WERI-Rb-1 (cell line): Measurements from ENCODE around the gene SELENOI.
"Not testable (repeated sequence)": the region's sequence is repeated elsewhere in the genome, so short reads cannot be mapped to it uniquely, and the experiment has no call there.

Experiments used
- DNase-seq: peaks from one replicate; pipeline ENCODE4 v3.0.0-alpha.2; 2020
- H3K27ac ChIP-seq: fragments of 250-450 bp; sonication (Bioruptor Pico); 2 replicates; pipeline ENCODE4 v1.5.1; 2020; ENCODE audit warnings: mild to moderate bottlenecking, moderate library complexity
- H3K27me3 ChIP-seq: fragments of 250-450 bp; sonication (Bioruptor Pico); 2 replicates; pipeline ENCODE4 v1.5.1; 2021; ENCODE audit warnings: mild to moderate bottlenecking, low read depth, moderate library complexity; ENCODE audit not compliant: insufficient read depth, severe bottlenecking
- H3K36me3 ChIP-seq: fragments of 250-450 bp; sonication (Bioruptor Pico); 2 replicates; pipeline ENCODE4 v1.5.1; 2020; ENCODE audit warnings: mild to moderate bottlenecking, moderate library complexity
- H3K4me3 ChIP-seq: 2 replicates; pipeline ENCODE4 v1.5.1; 2011; ENCODE audit warnings: low read depth, mild to moderate bottlenecking, control low read depth, low read length
- H3K9me3 ChIP-seq: fragments of 250-450 bp; sonication (Bioruptor Pico); 2 replicates; pipeline ENCODE4 v1.5.1; 2021; ENCODE audit warnings: mild to moderate bottlenecking, moderate library complexity; ENCODE audit not compliant: severe bottlenecking
- TF ChIP-seq, protein P1 (sequence below): IDR thresholded peaks from 2 replicates; pipeline ENCODE4 v1.5.1; 2011; ENCODE audit warnings: low read depth, mild to moderate bottlenecking, control low read depth, inconsistent platforms, low read length

SELENOI gene

DNA sequence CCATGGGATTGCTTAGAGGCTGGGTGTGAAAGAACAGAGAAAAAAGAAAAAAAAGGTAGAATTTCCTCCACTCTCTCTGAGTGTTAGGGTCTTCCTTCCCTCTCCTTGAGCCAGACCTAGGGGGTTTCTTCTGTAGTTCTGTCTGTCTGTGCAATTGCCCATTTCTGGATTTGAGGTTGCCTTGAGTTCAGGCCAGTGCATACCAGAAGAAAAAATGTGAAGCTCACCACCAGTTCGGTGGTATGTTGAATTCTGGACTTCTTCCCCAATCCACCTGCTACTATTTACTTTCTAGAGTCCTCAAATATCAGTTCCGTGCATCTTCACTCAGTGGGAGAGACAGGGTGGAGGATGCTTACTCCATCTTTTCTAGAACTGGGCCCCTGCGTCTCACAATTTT is 15.3 kb upstream of the SELENOI start:
- DNase-seq, result no peak

DNA sequence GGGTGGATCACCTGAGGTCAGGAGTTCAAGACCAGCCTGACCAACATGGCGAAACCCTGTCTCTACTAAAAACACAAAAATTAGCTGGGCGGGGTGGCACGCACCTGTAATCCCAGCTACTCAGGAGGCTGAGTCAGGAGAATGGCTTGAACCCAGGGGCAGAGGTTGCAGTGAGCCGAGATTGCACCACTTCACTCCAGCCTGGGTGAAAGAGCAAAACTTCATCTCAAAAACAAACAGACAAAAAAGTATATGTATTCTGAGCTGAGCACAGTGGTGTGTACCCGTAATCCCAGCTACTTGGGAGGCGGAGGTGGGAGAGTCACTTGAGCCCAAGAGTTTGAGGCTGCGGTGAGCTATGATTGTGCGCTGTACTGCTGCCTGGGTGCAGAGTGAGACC is 14.6 kb upstream of the SELENOI start:
- not testable (repeated sequence) for H3K27ac ChIP-seq, H3K9me3 ChIP-seq, H3K4me3 ChIP-seq, DNase-seq, H3K27me3 ChIP-seq, H3K36me3 ChIP-seq

More for the DNA sequence above, 15.3 kb upstream of the SELENOI start:
- no peaks in the 10 kb centered on the region for H3K27me3 ChIP-seq
- H3K36me3 ChIP-seq, result no peaks in the 10 kb centered on the region
- H3K4me3 ChIP-seq, result no peak overlapping the region
- TF ChIP-seq, protein P1, sequence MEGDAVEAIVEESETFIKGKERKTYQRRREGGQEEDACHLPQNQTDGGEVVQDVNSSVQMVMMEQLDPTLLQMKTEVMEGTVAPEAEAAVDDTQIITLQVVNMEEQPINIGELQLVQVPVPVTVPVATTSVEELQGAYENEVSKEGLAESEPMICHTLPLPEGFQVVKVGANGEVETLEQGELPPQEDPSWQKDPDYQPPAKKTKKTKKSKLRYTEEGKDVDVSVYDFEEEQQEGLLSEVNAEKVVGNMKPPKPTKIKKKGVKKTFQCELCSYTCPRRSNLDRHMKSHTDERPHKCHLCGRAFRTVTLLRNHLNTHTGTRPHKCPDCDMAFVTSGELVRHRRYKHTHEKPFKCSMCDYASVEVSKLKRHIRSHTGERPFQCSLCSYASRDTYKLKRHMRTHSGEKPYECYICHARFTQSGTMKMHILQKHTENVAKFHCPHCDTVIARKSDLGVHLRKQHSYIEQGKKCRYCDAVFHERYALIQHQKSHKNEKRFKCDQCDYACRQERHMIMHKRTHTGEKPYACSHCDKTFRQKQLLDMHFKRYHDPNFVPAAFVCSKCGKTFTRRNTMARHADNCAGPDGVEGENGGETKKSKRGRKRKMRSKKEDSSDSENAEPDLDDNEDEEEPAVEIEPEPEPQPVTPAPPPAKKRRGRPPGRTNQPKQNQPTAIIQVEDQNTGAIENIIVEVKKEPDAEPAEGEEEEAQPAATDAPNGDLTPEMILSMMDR, result no peak
- no peaks in the 10 kb centered on the region for H3K9me3 ChIP-seq
- H3K27ac ChIP-seq, result no peak overlapping the region

DNA sequence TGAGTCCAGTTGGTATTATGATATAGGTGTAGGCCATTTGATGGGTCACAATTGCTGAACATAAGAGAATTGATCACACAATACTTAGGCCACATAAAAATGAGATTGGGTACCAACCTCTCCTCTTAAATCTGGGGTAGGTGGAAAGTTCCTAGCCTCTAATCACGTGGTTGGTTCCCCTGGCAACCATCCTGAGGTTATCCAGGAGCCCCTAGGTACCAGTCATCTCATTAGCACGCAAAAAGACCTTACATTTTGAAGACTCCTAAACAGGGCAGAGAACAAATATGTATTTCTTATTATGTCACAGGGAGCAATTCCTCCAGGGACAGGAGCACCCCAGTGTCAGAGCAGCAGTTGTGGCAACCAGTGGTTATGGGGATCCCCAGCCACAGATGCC is 12.7 kb upstream of the SELENOI start:
- TF ChIP-seq, protein P1, result no peak
- no peaks in the 10 kb centered on the region for H3K27me3 ChIP-seq
- no peak overlapping the region for H3K27ac ChIP-seq
- H3K9me3 ChIP-seq, result no peaks in the 10 kb centered on the region
- DNase-seq, result no peak
- no peaks in the 10 kb centered on the region for H3K36me3 ChIP-seq
- no peak overlapping the region for H3K4me3 ChIP-seq

DNA sequence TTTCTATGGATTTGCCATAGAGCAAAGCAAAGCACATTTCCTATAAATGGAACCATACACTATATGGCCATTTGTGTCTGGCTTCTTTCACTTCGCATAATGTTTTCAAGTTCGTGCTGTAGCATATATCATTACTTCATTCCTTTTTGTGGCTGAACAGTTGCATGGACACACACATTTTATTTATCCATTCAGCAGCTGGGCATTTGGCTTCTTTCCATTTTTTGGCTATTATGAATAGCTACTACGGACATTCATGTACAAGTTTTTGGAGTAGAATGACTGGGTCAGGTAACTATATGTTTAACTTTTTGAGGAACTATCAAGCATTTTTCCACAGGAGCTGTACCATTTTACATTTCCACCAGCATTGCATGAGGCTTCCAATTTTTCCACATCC is 10.7 kb upstream of the SELENOI start:
- H3K27ac ChIP-seq, result no peak overlapping the region
- no peak for DNase-seq
- TF ChIP-seq, protein P1, result no peak
- no peak overlapping the region for H3K4me3 ChIP-seq
- H3K27me3 ChIP-seq, result no peaks in the 10 kb centered on the region
- no peaks in the 10 kb centered on the region for H3K9me3 ChIP-seq
- H3K36me3 ChIP-seq, result no peaks in the 10 kb centered on the region

DNA sequence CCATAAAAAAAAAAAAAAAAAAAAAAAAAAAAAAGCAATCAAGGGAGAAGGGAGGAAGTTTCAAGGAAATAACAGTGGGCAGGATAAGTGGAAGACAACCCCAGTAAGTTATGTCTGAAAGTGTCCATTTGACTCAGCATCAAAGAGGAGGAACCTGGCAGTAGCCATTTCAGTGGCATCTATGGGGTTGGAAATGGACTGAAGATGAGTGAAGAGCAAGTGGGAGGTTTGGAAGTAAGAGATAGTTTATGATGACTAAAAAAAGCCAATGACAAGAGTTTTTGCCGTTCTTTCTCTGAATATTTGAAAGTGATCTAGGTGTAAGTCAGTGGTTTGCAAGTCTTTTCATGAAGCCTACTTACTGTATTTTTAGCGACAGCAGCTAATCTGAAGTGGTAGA is 9.2 kb upstream of the SELENOI start:
- no peak for DNase-seq
- no peaks in the 10 kb centered on the region for H3K9me3 ChIP-seq
- no peak overlapping the region for H3K4me3 ChIP-seq
- TF ChIP-seq, protein P1, result no peak
- H3K27ac ChIP-seq, result no peak overlapping the region
- H3K36me3 ChIP-seq, result no peaks in the 10 kb centered on the region
- no peaks in the 10 kb centered on the region for H3K27me3 ChIP-seq

DNA sequence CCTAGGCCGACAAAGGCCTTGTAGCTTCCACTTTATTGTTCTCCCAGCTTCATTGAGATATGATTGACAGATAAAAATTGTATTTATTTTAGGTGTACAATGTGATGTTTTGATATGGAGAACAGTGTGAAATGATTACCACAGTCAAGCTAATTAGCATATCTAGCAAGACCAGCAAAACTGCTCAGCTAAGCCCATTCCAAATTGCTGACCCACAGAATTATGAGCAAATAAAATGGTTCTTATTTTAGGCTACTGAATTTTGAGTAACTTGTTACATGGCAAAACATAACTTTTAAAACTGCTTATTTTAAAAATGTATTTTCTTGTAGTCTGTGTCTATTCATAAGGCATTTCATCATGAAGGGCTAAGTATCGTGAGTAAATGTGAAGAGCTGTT is 8.6 kb upstream of the SELENOI start:
- Histone ChIP-seq H3K4me3 (no peak overlapping the region), H3K36me3 (no peaks in the 10 kb centered on the region), H3K27me3 (no peaks in the 10 kb centered on the region), H3K27ac (no peak overlapping the region), H3K9me3 (no peaks in the 10 kb centered on the region)
- no peak for DNase-seq
- TF ChIP-seq, protein P1, result no peak
